HG03460 (cell line): Measurements from ENCODE around the gene SPSB1.

Source experiments
- ATAC-seq: cut with Tn5 transposase; IDR thresholded peaks from one replicate; pipeline ENCODE4 v1.9.1; 2021; ENCODE audit not compliant: unreplicated experiment

Gene SPSB1

DNA sequence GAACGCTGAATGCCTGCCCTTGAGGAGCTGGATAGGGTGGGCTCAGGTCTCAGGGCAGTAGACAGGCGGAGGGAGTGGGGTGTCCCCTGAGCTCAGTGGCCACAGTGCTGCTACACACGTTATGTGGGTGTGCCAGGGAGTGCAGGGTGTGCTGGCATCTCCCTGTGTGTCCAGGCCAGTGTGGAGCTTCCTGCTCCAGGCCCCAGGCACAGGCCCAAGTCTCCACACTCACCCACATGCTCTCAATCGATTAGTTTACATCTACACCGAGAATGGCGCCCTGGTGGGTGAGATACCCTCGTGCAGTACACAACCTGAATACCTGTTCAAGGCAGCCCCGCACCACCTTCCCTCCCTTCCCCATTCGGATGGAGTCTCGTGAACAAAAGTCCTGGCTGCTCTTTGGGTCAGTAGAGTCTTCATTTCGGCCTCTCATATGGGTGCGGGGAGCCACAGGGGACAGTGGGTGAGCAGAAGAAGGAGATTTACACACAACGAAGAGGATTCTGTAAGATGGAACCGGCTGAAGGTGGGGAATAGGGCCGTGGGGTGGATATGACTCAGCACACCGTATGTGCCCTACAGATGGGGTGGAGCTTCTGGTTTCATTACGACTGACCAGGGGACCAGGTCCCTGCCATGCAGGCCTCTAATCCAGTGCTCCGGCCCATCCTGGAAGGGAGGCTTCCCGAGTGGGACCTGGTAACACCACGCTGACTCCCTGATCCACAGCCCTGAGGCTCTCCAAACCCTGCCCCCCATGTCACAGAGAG lies 93.3 kb downstream of the SPSB1 start:
- no peak for ATAC-seq

DNA sequence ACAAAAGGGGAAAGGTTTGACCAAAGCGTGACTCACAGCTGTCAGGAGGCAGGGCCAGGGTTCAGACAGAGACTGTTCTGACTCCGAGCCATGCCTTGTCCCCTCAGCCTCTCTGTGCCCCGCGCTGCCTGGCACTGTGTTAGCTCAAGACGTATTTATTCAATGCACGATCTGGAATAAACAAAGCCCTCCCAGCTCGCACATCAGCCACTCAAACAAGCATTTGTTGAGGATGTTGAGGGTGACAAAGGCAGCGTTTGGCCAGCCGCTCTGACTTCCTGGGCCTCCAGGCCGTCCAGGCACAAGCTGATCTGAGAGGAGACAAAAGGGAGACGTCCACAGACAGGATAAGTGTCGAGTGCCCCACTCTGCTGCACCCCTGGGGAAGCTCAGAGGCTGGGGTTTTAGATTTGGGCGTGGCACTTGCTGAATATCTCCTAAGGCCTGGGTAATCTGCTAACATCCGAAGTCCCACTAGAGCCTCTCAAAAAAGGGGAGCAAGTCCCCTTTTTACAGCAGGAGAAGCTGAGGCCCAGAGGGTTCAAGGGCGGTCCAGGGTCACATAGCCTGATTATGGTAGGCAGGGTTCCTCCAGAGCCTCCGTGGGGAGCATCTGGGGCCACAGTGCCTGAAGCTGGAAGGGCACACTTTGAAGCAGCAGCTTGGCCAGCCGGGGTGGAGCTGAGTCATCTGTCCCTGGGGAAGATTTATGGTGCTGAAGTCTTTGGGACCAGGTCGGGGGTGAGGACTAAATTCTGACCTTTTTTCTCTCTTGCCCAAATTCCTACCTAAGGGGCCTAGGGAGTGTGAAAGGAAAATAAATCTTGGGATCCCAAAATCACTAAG lies 95.9 kb downstream of the SPSB1 start:
- no peak for ATAC-seq

DNA sequence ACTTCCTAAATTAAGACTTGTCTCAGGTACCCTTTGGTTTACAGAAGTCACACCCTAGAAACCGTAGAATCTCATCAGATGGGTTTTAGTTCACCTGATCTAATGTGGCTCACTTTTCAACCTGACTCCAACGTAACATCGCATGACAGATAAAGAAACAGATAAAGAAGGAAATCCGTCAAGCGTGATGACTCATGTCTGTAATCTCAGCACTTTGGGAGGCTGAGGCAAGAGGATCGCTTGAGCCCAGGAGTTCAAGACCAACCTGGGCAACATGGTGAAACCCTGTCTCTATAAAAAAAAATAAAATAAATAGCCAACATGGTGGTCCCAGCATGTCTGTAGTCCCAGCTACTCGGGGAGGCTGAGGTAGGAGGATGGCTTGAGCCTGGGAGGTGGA lies 97.3 kb downstream of the SPSB1 start:
- no peak for ATAC-seq

DNA sequence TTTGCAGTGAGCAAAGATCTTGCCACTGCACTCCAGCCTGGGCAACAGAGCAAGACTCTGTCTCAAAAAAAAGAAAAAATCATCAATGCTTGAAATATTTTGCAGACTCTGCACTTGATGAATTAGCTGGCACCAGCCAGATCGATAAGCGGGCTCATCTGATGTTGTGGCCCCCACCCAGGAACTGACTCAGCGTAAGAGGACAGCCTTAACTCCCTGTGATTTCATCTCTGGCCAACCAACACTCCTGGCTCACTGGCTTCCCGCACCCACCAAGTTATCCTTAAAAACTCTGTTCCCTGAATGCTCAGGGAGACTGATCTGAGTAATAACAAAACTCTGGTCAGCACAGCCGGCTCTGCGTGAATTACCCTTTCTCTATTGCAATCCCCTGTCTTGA lies 98.9 kb downstream of the SPSB1 start:
- no peak for ATAC-seq

DNA sequence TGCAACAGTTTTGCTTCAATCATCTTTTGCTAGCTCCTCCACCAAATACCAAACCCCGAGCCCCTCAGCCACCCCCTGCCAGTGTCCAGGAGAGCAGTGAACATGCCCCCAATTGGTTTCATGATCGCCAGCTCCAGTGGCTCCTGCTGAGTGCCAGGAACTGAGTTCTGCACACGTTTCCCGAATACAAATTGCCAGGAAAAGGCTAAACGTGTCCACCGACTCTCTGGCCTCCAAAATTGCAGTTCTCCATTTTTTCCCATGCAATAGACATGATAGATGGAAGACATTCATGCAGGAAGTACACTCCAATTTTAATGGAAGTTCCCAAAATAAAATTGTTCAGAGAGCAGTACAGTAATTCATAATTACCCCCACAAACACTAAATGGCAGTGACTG lies 101.3 kb downstream of the SPSB1 start:
- no peak for ATAC-seq

DNA sequence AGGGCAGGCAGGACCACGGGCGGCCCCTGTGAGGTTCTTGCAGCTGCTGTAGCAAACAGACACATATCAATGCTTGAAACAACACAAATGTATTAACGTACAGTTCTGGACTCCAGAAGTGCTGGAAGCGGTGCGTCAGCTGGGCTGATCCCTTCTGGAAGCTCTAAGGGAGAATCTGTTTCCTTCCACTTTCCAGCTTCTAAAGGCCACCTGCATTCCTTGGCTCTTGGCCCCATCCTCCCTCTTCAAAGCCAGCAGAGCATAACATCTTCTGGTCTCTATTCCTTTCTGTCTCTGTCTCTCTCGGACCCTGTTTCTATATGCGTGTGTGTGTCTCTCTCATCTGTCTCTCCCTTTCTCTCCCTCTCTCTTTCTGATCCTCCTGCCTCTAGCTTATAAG lies 102.3 kb downstream of the SPSB1 start:
- no peak for ATAC-seq

DNA sequence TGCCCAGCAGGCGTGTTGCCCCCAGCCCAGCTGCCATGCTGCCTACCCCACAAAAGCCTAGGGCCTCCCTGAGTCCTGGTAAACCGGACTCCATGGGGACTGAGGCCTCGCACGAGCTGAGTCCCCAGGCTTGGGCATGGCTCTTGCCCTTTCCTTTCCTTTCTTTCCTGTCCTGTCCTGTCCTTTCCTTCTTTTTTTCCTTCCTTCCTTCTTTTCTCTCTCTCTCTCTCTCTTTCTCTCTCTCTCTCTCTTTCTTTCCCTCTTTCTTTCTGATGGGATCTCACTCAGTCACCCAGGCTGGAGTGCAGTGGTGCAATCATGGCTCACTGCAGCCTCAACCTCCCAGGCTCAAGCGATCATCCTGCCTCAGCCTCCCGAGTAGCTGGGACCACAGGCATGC lies 104.4 kb downstream of the SPSB1 start:
- ATAC-seq = no peak

DNA sequence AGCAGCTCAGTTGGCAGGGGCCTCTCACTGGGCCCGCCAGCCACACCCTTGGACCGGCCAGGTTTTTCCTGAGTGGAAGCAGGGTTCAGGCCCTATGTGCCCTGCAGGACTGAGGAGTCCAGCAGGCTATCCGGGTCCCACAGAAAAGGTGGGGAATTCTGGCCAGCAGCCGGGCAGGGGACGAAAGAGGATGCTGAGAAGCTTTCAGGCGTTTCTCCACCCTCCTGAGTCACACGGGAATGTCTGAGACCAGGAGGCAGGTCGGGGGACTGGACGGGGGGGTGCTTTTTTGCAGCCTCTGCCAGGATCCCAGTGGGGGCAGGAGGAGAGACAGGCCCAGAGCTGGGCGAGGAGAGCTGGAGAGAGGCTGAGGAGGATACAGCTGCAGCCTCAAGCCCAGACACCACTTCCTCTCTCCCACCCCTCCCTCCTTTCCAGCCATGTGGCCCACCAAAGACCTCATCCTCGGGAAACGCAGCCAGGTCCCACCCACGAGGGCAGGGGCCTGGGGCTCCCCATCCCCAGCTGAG lies 105.4 kb downstream of the SPSB1 start:
- no peak for ATAC-seq

DNA sequence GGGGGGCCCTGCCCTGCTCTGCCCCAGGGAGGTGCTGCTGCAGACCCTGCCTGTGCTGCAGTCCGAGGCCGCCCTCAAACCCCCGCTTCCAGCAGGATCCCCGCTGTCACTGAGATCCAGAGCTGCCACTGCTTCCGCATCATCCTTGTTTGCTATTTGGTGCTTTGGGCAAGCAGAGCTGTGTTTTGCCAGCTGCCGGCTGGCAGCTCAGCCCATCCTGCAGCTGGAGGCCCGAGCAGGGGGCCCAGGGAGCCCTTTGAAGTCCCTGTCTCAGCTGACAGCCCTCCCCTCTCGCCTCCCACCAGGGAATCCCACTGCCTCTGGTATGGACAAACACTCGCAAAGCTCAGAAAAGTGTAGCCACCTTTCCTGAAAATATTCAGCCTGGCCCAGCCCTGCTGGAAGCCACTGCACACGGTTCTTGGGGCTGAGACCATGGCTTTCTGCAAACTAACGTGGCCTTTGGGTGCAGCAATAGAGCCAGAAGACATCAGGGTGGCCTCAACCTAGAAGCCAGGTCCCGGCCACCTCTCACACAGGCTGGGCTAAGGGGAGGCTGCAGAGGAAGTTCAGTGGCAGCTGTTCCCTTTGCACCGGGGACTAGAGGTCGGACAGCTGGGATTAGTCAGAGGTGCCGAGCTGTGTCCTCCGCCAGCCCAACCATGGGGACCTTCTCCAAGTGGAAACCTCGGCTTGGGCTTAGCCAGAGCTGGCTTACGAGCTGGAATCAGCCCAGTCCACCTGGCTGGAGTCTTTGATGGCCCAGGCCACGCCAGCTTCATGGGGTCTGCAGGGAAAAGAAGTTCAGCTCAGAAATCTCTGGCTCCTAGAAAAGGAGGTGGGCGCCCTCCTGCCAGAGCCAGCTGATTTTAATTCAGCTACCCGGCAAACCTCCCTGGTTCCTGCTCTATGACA lies 107.1 kb downstream of the SPSB1 start:
- ATAC-seq = no peak

DNA sequence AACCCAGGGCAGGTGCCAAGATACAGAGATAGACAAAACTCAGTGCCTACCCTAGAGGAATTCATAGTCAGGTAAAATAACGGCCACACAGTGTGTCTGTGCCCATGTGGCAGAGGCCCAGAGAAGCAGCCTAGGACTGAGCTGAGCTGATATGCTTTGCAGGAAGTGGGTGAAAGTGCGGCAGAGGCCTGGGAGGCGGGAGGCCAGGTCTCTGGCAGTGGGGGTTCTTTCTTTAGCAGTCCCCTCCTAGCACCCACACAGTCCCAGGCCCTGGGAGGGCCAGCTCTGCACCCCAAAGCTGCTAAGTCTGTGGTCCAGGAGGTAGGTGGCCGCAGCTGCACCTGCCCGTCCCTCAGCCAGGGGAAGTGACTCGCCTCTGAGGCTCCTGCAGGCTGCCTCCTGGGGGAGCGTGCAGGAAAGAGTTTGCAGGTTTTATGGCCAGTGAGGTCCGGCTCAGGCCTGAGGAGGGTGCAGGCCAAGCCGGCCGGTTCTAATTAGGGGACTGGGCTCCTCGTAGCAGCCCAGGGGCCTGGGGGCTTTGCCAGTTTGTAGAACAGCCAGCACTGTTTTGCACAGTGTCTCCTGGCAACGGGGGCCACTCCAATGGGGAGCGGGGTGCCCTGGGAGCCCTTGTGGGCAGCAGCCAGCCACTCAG lies 107.9 kb downstream of the SPSB1 start:
- ATAC-seq = no peak

DNA sequence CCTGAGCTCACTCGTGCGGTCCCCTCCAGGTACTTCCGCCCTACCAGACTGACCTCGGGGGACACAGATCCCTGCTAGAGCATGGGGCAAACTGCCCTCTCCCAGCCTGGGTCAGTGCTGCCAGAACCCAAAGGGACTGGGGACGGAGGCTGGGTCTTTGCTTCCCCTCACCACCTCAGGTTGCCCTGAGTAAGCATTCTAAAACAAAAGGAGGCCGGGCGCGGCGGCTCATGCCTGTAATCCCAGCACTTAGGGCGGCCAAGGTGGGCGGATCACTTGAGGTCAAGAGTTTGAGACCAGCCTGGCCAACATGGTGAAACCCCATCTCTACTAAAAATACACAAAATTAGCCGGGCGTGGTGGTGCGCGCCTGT lies 108.4 kb downstream of the SPSB1 start:
- no peak for ATAC-seq

DNA sequence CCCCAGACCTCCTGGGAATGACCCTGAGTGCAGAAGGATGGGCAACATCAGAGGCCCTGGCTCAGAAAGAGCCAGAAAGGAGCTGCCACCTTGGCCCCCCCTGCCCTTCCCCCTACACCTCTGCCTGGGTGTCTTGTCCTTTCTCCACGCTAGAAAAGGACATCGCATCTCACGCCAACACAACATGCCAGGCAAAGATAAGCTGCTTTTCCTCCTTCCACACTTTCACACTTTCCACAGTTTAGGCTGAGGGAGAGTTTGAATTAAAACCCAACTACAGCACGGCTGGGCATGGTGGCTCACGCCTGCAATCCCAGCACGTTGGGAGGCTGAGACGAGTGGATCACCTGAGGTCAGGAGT lies 109.5 kb downstream of the SPSB1 start:
- no peak for ATAC-seq

DNA sequence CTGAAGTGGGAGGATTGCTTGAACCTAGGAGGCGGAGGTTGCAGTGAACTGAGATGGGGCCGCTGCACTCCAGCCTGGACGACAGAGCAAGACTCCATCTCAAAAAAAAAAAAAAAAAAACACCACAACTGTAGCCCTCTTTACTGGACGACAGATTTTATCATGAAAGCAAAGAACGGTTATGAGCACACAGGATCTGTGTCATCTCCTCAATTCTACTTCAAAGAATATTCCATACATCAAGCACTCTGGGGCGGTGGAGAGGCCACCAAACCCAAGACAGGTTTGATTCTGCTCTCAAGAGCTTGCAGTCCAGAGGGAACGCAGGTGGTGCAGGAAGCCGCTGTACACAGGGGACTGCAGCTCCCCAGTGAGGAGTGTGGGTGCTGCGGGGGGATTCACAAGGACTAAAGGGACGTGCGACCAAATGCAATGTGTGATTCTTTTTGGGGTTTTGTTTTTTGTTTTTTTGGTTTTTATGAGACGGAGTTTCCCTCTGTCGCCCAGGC lies 110.1 kb downstream of the SPSB1 start:
- ATAC-seq = no peak

DNA sequence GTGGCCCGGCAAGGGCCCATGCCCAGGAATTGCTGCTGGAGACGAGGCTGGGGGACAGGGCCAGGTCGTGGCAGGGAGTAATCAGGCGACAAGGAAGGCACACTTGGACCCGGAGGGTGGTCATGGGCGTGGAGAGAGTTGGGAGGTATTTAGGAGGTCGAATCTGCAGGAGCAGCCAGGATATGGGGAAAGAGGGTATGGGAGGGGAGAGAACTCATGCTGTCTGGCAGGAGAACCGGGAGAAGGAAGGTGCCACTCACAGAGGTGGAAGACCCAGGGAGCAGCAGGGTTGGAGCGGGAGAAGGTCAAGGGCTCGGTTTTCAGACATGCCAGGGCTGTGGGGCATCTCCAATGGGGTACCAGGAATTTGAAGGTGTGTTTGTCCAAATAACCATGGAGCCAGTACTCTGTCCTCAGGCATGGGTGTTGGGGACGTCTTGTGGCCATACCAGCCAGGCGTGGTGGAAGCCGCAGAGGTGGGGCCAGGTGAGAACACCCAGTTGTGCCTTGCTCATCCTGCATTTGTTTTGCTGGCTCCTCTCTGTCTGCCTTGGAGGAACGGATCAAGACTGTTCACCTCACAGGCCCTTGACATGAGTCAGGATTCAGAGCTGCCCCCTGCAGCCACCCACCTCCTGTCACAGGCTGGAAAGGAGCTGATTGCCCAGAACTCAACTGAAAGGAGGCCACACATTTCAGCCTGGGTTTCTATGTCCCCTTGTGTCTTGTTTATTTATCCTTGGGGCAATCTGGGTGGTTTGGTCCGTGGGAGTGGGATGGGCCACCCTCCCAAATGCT lies 111.6 kb downstream of the SPSB1 start:
- no peak for ATAC-seq

DNA sequence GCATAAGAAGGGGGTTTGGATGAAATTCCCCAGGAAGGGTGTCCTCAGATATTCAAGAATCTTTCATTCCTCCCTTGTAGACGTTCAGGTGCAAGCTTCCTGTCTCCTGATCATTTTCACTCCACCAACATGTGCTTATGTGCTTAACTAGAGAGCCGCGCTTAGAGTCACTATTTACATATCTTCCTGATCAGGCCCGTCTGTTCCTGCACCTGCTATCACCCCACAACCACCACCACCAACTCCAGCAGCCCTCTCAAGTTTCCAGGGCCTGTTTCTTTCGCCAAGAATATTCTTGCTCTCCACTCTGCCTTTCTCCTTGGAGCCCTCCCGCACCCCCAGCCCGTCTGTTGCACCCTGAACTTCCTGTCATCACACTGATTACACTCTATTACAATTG lies 113.4 kb downstream of the SPSB1 start:
- ATAC-seq = no peak

DNA sequence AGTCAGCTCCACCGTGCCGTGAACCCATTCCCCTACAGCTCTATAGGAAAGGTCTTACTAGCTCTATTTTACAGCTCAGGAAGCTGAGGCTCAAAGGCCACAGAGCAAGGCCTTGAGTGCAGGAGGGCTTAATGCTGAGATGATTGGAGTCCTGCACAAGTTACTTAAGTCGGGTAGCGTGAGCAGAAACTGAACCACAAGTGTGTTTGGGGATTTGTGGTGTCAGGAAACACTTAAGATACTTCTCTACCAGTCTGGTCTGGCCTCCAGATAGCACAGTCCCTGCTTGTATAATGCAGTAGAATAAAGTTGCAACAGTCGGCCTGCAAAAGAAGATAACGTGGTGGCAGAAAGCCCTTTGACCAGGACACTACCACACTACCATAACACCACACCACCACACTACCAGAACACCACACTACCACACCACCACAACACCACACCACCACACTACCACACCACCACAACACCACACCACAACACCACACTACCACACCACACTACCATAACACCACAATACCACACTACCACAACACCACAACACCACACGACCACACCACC lies 118.1 kb downstream of the SPSB1 start:
- no peak for ATAC-seq

DNA sequence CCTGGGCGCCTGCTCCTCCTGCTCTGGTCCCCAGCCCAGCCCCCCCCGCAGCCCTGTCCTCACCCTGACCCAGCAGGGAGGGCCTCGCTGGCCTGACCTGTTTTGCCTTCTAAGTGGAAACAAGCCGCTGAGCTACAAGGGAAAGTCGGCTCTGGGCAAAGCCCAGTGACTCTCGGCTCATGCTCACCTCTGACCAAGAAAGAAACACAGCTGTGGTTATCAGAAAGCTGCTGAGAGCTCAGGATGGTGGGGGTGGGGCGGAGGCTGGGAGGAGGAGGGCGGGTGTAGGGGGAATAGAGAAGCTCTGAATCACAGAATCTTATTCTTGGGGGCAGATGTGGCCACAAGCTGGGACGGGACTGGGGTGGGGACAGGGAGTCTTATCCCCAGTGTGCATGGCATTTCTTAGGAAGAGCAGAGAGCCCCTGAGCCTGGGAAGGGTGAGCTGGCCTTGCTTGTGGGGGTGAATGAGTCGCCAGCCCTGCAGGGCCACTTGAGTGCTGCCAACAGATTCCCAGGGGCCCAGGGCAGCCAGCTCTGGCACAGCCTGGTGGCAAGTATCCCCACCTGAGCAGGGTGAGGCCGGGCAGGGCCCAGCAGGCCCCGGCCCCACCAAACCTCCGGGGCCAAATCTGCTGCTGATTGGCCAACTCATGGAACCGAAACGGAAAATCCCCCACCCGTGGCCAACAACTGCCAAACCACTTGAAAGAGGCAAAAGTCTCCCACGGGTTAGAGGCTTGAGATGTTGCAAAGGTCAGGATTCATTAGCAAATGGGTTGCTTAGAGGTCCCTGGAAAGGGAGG lies 120.6 kb downstream of the SPSB1 start:
- peak; percentile 71 for ATAC-seq

DNA sequence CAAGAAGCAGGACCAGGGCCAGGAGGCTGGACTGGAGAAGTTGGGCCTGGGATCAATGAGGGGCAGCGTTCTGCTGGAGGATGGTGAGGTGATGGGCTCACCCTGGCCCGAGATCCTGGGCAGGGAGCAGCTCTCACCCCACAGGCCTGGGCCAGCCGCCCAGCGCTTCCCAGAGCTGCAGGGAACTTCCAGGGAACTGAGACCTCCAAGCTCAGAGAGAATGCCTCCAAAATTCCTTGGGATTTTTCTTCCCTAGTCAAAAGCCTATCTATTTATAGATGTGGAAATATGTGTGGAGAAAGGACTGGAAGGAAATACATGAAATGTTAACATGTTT lies 121.2 kb downstream of the SPSB1 start:
- no peak for ATAC-seq

DNA sequence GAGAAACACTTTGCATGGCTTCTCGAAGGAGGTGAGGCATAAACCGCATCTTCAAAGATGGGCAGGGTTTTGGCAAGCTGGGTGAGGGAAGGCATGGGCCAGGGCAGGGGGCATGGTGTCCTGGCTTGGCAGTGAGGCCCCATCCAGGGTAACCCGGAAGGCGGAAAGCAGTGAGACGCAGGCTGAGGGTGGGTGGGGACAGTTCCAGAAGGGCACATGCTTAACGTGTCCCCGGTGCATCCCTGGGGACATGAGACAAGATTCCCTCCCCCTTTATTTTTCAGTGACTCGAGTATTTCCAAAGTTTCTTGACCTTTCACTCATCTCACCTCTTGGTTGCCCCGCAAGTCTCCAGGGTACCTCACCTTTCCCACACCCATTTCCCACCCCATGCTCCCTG lies 123.8 kb downstream of the SPSB1 start:
- ATAC-seq = no peak
